Measurements from ENCODE around the gene RTN4.
A peak's percentile ranks its signal among the peaks of the same experiment; 100 is the strongest.
"Not testable (repeated sequence)": the region's sequence is repeated elsewhere in the genome, so short reads cannot be mapped to it uniquely, and the experiment has no call there.

Gene RTN4

DNA sequence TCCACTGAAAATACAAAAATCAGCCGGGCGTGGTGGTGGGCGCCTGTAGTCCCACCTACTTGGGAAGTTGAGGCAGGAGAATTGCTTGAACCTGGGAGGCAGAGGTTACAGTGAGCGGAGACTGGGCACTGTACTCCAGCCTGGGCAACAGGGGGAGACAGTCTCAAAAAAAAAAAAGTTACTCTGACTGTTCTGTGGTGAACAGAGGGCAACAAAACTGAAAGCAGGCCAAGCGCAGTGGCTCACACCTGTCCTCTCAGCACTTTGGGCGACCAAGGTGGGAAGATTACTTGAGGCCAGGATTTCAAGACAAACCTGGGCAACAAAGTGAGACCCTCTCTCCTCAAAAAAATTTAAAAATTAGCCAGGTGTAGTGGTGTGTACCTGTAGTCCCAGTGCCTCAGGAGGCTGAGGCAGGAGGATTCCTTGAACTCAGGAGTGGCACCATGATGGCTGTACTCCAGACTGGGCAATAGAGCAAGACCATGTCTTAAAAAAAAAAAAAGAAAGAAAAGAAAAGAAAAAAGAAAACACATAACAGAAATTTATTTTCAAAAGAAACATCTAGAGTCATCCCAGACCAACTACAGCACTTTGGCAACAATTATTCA, 13.6 kb upstream of the RTN4 start:
- DNase-seq (ENCODE audit: low spot score), result no peak

DNA sequence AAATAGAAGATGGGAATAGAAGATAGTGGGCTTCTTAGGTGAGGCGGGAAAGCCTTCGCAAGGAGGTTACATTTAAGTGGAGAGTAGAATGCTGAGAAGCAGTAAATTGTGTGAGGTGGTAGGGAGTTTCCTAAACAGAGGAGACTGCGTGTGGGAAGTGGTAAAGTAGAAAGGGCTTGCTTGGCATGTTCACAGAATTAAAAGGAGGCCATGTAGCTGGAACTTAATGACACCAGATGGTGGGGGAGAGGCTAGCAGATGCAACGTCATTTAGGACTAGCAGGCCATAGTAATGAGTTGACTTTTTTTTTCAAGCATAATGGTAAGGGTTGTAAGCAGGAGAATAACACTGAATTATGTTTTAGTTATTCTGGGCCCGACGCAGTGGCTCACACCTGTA, 13.0 kb upstream of the RTN4 start:
- peak; percentile 77 for DNase-seq (ENCODE audit: low spot score)

DNA sequence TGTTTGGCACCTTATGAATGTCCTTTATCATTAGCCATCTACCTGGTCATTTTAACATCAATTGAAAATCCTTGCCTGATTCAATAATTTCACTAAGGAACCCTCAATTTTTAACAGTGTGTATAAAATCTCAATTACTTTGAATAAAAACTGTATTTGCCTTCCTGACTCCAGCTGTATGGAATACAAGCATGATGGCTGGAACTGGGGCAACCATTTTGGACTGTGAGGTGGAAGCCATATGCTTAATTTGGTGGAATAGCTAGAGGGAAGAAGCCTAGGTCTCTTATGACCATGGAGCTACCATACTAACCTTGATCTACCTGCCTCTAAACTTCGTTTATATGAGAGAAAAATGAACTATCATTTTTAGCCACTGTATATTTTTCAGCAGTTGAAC, 12.5 kb upstream of the RTN4 start:
- no peak for DNase-seq (ENCODE audit: low spot score)

DNA sequence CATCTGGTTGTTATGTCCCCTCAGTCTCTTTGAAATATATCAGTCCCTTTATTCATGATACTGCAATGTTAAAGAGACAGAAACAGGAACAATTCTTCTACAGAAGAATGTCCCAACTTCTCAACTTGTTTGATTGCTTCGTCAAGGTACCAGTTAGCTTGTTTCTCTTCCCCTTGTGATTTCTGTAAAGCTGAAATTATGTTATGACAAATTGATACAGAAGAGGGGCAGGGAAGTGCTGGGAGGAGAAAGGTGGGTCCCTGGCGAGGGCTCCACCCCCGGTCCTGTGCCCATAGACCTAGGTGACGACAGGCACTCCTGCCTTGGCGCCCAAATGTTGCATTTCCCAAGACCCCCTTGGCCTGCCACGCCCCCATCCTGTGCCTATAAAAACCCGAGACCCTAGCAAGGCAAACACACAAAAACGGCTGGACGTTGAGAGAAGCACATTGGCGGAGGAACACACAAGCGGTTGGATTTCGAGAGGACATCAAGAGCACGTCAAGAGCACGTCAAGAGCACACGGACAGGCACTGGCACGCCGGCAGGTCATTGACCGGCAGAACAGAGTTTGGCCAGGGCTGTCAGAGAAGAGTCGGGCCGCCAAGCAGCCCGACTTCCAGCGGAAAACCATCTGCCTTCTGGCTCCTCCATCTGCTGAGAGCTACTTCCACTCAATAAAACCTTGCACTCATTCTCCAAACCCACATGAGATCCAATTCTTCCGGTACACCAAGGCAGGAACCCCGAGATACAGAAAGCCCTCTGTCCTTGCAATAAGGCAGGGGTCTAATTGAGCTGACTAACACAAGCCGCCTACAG, 11.5 kb upstream of the RTN4 start:
- DNase-seq (ENCODE audit: low spot score), result peak; percentile 49

DNA sequence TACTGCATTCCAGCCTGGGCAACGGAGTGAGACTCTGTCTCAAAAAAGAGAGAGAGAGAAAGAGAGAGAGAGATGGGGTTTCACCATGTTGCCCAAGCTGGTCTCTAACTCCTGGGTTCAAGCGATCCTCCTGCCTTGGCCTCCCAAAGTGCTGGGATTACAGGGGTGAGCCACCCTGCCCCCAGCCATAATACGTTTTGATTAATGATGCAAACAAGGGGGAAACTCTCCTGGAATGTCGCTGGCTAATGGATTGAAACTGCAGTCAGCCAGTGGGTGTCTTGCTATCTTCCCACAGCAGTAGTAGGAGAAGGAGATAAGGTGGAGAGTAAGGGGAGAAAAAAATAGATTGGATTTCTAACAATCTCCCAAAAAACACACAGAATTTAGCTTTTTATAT, 9.5 kb upstream of the RTN4 start:
- no peak for DNase-seq (ENCODE audit: low spot score)

DNA sequence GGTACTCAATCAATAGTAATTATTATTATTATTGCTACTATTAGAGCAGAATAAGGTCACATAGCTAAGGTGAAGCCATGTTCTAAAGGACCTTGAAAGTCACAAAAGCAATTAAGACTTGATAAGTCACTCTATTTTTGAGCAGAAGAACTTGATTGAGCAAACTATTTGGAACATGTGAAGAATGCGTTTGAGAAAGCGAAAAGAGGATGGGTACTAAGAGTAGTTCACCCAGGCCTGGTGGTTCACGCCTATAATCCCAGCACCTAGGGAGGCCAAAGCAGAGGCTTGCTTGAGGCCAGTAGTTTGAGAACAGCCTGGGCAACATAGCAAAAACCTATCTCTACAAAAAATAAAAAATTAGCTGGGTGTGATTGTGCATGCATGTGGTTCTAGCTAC, 7.2 kb upstream of the RTN4 start:
- DNase-seq (ENCODE audit: low spot score), result no peak

DNA sequence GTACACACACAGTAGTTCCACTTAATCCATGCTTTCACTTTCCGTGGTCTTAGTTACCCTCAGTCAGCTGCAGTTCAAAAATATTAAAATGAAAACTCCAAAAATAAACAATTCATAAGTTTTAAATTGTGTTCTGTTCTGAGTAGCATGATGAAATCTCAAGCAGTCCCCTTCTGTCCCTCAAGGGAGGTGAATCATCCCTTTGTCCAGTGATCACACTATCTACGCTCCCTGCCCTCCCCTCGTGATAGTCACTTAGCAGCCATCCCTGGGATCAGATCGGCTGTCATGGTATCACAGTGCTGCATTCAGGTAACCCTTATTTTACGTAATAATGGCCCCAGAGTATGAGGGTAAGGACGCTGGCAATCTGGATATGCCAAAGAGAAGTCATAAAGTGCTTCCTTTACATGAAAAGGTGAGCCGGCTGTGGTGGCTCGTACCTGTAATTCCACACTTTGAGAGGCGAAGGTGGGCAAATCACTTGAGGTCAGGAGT, 5.8 kb upstream of the RTN4 start:
- DNase-seq (ENCODE audit: low spot score), result no peak

DNA sequence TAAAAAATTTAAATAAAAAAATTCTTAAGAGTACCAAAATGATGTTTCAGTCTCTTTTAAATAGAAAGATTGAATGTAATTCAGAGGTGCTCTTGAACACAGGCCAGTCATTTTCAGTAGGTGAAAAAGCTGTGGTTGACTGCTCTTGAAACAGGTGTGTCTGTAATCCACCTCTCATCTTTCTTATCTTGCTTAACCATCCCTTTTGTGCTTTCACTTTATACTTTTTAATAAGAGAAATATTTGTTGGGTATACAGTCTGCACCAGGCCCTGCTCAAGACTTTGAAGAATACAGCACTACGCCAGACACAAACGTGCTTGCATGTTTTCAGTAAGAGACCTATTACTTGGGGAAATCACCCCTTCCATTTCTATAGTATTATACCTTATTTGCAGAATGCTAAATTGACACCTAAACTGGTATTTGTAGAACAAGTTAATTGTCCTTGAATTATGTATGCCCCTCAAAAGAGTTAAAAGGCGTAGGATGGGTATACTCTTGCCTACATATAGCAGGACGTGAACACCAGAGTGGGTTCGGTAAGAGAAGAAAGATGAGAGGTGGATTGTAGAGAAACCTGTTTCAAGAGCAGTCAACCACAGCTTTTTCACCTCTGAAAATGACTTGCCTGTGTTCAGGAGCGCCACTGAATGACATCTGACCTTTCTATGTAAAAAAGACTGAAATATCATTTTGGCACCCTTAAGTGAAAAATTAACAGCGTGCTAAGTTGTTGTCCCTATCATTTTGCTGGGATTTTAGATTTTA, 4.0 kb upstream of the RTN4 start:
- no peak for DNase-seq (ENCODE audit: low spot score)

DNA sequence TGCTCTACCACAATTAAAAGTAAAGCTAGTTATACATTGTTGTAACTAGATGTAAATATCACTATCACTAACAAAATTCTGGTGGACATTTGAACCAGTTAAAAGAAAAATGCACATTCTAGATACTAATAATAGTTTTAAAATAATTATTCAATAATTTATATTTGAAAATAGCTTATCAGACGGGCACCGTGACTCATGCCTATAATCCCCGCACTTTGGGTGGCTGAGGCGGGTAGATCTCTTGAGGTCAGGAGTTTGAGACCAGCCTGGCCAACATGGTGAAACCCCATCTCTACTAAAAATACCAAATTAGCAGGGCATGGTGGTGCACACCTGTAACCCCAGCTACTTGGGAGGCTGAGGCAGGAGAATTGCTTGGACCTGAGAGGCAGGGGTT, 3.0 kb upstream of the RTN4 start:
- not testable (repeated sequence) for DNase-seq (ENCODE audit: low spot score)

DNA sequence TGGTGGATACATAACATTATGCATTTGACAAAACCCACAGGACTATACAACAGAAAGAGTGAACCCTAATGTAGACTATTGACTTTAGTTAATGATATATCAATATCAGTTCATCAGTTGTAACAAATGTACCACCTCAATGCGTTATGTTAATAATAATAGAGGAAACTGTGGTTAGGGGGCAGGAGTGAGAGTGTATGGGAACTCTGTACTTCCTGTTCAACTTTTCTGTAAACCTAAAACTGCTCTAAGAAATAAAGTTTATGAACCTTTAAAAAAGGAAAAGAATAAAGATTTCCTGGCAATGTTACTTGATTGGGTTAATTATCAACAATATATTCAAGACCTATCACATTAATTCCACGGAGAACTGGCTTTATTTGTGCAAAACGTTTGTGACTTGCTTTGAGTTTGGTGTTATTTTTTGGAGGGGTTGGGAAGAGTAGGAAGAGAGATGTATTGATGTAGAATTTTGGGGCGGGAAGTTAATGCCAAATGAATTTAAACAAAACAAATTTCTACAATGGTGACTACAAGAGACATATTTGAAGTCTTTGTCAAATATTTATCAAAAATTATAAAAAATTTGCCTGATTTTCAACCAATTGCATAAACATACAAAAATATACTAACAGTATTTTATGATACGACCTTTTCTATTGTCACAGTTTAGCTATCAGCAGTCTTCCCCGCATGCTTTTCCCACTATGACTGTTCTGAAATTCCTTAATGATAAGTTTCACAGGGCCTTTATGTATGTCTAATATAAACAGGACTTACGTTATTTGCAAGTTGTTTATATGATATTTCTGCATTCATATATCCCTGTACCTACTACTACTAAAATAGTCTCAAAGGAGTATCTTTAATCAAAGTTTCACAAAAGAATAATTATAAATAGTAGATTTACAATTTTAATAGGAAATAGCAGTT, 2.1 kb upstream of the RTN4 start:
- DNase-seq (ENCODE audit: low spot score), result no peak

DNA sequence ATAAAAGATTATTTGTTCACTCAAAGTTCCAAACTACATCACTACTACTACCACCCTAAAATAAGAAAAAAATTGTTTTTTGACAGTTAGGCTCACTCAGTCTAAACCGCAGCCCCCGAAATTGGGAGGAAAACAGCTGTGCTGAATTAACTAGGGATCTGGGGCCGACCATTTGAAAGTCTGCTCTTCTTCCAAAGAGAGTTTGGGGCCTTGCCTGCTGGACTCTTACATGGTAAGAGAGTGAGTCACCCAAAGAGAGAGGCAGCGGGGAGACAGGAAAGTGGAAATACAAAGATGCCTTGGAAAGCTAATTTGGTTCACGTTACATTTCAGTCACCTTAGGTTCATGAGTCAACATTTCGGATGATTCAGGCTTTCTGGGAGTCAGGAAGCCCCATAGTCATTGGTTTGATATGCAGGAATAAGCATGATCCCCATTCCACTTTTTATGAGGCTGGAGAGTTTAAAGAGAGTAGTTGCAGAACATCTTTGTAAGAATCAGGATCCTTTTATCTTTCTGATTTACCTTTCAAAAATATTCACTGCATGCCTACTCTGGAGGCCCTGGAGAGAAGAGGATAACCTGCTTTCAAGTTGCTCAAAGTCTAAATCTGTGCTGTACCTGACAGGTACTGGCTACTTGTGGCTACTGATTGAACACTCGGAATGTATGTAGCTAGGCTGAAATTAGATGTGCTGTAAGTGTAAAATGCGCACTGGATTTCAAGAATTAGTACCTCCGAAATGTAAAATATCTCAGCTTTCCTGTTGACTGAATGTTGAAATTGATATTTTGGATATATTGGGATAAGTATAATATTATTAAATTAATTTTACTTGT, 995 bp upstream of the RTN4 start:
- peak; percentile 63 for DNase-seq (ENCODE audit: low spot score)

DNA sequence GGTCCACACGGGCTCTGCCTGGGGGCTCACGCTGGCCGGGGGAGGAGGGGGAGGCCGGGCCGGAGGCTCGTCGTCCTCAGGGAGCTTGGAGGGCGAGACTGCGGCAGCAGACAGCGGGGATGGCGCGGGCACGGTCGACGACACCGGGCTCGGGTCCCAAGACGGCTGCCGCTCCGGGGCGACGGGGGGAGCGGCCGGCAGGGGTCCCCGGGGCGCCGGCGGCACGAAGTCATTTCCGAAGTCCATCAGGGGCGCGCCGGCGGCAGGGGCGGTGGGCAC, 491 bp downstream of the RTN4 start:
- no peak for DNase-seq (ENCODE audit: low spot score)

DNA sequence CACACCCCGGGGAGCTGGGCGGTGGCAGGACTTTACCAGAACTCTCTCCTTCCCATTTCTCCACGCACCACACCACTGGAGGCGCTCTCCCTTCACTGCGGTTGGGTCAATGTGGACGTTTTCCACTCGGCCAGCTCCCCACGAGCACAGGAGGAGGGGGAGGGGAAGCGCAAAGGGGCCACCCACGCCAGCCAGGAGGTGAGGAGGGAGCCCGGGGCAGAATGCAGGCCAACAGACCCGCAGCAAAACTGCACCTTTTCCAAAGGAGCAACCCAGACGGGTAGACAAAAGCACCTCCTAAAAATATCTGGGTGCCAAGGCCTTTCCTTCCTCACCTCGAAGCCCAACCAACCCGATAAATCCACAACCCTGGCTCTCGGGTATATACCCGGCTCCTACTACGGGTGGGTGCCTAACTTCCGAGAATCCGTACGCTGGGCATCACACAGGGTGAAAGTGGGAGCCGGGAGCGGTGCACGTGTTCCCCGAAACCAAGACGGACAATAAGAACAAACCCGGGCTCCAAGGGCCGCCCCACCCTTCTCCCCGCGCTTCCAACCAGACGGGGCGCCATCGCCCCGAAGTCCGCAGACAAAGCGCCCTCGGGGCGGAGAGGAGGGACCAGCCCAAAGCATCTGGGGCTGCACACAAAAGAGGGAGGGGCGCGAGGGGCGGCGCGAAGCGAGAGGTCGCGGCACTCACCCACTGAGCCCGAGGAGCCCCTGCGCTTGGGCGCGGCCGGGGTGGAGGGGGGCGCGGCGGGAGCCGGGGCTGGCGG, 1.0 kb downstream of the RTN4 start:
- peak; percentile 86 for DNase-seq (ENCODE audit: low spot score)

DNA sequence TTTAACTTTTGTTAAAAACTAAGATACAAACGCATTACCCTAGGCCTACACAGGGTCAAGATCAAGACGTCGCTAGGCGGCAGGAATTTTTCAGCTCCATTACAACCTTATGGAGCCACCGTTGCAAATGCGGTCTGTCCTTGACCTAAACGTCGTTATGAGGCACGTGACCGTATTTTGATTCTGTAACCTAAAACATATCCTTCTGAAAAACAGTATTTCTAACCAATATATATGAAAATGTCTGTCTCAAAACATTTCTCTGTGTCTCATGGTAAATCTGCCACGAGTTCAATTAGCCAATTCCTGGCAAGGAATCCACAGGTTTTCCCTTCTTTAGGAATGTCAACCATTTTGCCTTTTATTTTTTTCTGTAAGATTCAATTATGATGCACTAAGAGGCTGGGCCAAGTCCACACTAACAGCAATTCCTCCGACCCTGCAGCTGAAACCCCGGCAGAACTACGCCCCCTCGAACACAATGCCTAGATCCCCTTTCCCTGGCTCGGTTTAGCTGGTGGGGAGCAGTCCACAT, 1.7 kb downstream of the RTN4 start:
- peak; percentile 60 for DNase-seq (ENCODE audit: low spot score)

DNA sequence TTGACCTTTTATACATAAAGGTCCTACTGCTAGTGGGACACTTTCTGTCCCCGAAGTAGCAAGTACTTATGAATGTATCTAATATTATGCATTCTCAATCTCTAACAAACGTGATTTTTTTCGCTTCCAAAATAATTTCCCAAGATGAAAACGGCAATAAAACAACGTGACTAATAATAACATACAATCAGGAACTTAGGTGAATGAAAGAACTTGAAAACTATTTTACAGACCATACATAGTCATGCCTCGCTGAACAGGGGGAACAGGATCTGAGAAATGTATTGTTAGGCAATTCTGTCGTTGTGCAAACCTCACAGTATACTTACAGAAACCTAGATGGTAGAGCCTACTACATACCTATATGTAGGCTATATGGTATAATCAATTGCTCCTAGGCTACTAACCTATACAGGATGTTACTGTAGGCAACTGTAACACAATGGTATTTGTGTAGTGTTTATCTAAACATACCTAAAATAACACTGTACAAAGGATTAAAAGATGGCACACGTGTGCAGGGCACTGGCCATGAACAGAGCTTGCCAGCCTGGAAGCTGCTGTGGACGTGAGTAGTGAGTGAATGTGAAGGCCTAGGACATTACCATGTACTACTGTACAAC, 2.5 kb downstream of the RTN4 start:
- DNase-seq (ENCODE audit: low spot score), result peak; percentile 53

DNA sequence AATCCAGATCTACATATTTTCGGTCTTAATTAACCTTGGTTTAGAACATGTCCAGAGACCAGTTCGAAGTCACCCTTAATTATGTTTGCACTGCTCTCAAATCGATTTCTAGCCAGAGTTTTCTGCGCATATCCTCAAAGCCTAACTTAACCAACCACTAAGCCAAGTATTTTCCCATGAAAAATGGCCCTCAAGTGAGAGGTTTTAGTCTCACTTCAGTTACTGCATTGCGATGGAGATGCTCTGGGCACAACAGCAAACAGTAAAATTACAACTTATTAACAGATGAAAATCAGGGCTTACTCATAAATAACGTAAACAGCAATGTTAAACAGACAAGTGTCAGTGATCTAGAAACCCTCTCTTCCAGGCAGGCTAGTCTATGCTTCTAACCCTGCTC, 4.5 kb downstream of the RTN4 start:
- DNase-seq (ENCODE audit: low spot score), result peak; percentile 38

DNA sequence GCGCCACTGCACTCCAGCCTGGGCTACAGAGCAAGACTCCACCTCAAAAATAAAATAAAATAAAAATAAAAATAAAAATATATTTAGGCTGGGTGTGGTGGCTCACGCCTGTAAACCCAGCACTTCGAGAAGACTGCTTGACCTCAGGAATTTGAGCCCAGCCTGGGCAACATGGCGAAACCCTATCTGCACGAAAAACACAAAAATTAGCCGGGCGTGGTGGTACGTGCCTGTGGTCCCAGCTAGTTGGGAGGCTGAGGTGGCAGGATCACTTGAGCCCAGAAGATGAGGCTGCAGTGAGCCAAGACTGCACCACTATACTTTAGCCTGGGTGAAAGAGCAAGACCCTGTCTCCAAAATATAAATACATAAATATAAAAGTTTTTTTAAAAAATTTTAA, 6.4 kb downstream of the RTN4 start:
- DNase-seq (ENCODE audit: low spot score), result no peak

DNA sequence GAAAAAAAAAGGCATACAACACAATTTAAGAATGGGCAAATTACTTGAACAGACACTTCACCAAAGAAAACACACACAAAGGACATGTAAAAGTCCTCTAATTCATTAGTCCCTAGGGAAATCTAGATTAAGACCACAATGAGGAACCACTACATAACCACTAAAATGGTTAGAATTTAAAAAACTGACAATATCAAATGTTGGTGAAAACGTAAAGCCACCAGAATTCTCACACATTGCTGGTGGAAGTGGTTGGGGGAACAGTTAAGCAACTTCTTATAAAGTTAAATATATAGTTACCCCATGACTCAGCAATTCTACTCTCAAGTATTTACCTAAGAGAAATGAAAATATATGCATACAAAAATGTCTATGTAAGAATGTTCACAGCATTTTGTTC, 11.8 kb downstream of the RTN4 start:
- no peak for DNase-seq (ENCODE audit: low spot score)

DNA sequence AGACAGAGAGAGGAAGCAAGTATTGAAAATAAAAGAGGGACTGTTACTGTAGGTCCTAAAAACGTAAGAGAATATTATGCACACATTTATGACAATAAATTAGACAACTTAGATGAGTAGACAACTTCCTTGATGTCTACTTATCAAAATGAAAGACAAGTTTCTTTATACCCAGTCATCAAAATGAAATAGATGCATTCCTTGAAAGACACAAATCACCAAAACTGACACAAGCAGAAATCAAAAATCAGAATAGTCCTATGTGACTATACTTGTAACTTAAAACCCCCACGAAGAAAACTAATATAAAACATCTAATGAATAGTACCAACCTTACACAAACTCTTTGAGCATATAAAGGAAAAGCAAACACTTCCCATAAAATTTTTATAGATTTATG, 14.5 kb downstream of the RTN4 start:
- no peak for DNase-seq (ENCODE audit: low spot score)

DNA sequence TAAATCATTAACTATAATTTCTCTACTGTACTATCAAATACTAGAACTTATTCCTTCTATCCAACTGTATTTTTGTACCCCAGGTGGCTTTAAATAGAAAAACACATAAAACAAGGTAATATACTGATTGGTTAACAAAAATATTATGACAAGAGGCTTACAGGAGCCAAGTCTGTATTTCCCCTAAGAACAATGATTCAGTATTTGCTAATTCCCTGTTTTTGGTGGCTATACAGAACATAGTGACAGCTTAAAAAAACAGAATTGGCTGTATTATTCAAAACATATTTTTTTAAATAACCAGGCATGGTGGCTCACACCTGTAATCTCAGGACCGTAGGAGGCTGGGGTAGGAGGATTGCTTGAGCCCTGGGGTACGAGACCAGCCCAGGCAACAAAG, 16.3 kb downstream of the RTN4 start:
- DNase-seq (ENCODE audit: low spot score), result no peak

Measured in cerebellar cortex (tissue), 1 donor.